ENCODE measurements around the gene GRIA3.
"Not testable (repeated sequence)": the region's sequence is repeated elsewhere in the genome, so short reads cannot be mapped to it uniquely, and the experiment has no call there.

Gene GRIA3

DNA sequence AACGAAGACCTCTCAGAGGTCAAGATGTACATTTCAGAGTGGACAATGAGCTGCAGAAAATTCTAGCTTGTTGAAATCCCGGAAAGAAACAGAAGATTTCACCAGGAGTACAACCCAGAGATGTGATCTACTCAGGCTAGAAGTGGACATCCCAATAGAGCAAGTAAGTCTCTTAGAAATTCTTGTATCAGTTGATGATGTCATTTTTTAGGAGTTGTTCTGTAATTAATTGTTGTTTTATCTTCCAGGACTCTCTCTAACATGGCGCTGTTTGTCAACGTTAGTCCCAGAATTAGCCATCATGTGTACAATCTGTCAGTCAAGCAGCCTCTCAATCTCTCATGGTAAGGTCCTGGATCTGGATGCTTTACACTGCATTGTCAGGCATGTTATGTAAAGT is 174.4 kb downstream of the GRIA3 start:
- DNase-seq = no peak

DNA sequence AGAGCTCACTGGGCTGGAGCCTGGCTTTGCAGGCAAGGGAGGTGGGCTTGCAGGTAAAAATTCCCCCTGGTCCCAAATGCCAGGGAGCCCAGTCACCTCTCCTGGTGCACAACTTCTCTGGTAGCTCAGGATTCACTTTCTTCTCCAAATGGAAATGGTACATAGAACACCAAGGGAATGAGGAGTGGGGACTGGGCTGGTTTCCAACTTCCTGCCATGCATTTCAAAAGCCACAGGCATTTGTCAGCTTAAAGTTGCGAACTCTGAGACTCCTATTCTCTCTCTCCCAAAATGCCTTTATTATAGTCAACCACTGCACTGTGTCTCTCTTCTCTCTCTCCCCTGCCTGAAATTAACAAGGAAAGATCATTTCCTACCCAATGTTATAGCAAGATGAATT is 177.3 kb downstream of the GRIA3 start:
- DNase-seq = peak; percentile 7

DNA sequence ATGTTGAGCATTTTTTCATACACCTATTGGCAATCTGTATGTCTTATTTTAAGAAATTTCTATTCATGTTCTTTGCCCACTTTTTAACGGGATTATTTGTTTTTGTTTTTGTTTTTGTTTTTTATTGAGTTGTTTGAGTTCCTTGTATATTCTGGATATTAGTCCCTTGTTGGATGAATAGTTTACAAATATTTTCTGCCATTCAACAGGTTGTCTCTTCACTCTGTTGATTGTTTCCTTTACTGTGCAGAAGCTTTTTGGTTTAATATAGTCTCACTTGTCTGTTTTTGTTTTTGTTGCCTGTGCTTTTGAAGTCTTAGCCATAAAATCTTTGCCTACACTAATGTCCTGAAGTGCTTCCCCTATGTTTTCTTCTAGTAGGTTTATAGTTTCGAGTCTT is 202.1 kb downstream of the GRIA3 start:
- not testable (repeated sequence) for DNase-seq

DNA sequence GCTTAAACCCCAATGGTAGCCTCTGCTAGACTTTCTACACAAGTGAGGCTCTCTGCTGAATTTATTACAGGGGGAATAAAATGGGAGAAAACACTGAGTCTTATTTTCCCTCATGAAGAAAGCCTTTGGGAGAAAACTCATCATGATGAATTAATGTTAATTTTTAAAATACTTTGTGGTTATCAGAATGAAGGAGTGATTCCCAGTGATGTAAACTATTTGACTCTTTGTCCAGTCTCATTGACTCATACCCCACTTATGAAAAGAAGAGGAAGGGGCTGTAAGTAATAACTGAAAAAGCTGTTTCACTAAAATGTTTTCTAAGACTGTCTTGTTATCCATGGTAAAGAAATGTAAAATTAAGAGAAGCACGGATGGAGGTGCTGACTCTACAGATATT is 208.8 kb downstream of the GRIA3 start:
- no peak for DNase-seq

DNA sequence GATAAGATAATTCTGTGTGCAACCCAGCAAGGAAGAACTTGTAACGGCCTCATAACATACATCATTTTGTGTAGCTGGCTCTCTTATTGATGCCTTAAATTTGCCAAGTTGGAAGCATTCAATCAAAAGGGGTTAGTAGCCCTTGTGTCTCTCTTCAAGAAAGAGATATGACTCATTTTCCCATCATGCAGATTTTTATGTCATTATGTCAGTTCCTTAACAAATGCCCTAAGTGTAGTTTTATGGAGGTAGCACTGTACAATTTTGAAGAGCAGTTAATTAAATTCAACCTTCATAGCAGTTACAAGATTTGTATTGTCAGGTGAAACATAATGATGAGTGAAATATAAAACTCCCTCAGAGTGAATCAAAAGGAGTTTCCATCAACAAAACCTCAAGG is 215.6 kb downstream of the GRIA3 start:
- DNase-seq = no peak

DNA sequence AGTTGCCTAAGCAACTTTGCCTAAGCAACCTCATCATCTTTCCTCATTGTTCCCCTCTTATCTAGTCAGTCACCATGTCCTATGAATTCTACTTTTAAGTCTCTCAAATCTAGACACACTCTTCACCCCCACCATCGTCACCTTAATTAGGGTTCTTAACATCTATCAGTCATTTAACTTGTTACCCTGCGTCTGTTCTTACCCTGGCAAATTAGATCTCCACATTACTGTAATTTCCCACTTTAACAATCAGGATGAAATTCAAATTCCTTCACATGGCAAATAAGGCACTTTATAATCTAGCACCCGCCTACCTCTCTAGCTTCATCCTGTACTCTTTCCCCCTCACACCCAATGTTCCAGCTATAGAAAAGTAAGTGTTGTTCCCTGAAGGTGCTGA is 221.2 kb downstream of the GRIA3 start:
- no peak for DNase-seq

DNA sequence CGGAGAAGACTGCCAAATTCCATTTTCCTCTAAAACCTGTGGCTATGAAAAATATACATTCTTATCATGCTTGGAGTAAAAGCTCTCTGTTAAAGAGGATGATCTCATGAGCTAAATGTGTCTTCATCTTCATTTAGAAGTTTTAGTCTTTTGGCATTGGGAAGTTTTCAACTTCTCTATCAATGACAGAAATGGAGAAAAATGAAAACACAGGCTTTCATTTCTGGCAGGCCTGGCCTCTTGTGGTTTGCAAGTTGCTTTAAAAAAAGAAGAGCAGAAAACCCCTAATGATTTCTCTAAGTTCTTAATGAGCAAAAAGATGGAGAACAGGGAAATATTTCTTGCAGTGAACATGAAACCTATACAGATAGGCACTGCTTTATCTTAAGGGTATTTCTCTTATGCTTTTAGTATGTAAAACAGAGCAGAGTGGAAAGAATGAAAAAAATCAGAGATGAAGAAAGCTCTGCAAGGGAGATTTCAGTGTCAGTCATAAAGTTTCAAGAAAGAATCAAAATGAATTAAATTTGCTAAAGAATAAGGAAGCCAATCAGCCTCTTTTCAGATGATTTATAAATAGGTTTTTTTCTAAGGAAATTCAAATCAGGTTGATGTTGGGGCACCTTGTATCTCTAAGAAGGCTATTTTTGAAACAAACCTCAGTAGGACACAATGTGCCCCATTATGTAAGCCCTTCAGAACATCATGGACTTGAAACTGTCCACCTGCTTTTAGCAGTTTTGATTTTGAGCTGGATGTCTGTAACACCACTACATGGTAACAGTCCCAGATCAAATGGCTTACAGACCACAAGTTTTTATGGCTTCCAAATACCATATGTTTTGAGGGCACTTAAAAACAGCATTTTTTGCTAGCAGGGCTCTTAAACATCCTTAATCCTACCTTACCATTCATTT is 225.0 kb downstream of the GRIA3 start:
- DNase-seq = no peak

DNA sequence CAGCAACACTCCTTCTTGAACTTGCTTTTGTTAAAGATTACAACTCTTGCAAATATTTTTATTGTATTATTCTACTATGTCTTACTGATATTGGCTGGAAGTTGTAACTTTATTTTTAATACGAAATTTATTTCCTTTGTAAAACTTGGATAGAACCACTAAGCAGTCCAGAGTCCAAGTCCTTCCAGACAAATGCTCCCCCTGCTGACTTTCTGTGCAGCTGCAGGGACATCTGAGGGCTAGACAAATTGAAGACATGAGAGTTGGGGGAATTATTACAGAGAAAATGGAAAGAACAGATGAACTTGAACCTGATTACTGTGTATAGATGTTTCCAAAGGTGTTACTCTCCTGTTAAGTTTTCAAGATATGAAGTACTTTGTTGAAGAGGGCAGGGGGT is 238.8 kb downstream of the GRIA3 start:
- peak; percentile 34 for DNase-seq

DNA sequence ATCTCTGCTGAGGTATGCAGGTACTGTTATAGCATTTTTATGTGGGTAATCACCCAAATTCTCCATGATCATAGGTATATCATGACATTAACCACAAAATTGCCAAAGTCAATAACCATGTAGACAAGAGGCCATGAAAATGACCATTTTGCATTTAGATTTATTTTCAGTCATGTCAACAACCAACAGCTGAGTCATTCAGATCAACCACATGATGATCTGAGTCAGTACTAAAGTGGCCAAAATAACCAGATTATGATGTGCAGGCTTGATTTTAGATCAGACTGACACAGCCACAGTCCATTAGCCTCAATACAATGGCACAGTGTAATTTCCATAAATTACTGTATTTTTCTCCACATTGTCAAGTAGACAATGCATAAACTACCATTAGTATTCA is 240.5 kb downstream of the GRIA3 start:
- no peak for DNase-seq

DNA sequence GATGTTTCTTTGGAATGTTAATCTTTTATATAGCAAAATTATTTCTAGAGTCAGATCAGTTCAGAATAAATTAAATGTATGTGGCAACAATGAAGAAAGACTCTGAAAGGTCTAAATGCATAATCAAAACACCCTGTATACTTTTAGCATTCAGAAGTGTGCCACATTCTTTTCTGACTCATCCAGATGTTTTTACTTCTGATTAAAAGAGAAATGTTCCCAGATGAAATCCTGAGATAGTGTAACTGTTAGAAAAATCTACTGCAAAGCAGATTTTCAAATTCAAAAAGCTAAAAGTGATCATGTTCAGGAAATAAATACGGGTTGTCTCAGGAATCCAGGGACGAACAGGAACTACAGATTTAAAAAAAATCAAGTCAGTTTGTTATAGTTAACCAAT is 241.4 kb downstream of the GRIA3 start:
- DNase-seq = no peak

DNA sequence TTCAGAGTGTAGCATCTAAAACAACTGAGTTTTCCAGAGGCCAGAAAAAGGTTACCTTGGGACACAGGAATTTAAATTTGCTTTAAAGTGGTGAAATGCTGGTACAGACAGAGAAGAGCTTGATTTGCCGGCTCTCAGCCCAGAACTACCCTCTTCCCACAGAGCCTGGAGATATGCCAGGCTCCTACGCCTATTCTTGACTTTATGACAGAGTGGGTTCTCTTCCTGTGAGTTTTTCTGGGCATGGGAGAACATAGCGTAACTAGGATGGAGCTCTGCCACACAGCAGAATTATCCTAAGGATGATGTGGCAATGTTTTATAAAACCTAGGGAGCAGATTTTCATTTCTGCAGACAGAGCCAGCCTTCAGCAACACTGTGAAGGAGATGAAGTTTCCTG is 241.8 kb downstream of the GRIA3 start:
- no peak for DNase-seq

DNA sequence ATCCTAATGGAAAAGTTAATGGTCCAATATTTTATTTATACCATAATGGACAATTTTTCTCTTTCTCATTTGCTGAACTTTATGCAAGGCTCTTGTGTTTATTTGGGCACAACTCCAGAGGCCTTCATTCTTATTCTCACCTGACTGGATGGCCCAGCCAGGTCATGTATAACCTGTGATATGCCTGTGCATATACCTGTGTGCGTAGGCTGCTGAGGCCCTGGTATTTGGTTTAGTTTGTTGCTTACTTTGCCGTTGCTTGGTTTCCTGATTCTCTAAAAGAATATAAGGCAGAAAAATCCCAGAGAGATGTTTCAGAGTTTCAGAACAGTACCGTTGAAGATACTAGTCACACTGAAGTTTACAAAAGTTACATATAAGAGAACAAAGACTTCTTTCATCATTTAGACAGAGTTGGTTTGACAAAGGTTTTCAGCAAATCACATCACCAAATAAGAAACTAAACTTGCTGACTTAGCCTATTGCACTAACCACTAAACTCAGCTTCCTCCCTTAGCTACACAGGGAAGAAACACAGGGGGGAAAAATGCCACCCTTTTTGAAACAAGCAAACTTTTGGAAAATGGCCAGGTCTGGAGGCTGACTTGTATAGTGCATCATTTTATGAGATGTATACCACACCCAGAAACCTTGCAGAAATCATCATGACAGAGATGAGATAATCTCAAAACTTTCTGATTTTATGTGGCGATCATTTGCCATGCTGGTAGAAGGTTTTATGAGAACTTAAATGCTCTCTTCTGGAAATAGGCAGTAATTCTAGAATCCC is 248.5 kb downstream of the GRIA3 start:
- DNase-seq = no peak

DNA sequence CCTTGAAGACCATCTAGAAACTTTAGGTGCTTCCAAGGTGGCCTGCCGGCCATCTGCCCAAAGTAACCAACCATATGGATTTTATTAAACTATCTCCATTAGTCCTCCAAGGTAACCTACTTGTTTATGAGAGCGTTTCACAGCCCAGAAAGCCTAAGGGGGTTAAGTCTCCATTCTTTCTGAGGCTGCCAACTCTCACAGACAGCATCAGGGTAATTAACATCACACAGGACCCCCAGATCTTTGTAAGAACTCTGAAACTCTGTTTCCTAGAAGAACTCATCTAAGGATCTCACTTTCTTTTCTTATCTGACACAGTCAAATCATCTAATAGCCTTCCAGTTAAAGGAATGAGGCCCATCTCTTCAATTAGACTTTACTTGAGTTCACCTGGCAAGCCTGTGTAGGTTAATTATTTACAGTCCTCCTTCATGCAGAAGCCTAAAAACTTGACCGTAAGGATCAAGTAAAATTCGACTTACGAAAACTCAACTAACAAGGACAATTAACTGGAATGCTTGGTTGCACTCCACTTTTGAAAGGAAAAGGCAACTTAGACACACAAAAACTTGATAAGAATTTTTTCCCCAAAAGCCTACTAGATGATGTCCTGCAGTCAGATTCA is 252.5 kb downstream of the GRIA3 start:
- DNase-seq = no peak

DNA sequence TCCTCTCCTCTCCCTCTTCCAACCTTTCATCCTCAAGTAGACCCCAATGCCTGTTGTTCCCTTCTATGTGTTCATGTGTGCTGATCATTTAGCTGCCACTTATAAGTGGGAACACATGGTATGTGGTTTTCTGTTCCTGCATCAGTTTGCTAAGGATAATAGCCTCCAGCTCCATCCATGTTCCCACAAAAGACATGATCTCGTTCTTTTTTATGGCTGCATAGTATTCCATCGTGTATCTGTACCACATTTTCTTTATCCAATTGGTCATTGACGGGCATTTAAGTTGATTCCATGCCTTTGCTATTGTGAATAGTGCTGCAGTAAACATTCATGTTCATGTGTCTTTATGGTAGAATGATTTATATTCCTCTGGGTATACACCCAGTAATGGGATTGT is 255.8 kb downstream of the GRIA3 start:
- not testable (repeated sequence) for DNase-seq

DNA sequence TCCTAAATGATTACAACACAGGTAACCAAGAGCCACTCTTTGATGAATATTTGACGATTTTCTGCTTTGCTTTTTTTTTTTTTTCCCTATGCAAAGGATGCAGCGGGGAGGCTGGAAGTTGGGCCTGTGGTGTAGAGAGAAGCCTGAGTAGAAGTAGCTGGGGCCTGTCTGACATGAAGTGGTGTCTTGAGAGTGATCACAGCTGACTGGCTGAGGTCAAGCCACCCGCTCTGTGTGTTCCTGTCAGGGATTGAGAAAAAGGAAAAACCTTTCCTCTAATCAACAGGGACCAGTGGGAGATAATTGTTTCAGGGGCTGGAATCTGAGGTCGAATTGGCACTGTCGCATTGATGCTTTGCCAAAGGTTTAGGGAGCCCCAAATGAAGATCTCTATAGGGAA is 258.7 kb downstream of the GRIA3 start:
- DNase-seq = no peak

DNA sequence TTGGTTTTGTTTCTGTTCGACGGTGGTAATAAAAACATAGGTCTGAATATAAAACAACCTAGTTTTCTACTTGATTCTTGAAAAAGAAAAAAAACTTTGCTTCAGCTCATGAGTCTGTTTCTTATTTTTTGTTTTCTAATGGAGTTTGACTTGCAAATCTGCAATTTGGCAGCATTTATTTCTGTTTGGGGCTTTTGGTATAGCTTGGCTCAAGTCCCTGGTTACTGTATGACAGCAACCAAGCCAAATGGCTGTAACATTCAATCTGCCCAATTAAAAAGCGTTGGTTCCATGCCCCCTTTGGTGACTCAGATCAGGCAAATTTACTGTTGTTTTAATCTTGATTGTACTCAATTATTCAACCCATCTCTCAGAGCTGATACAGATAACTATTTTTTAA is 263.4 kb downstream of the GRIA3 start:
- no peak for DNase-seq

DNA sequence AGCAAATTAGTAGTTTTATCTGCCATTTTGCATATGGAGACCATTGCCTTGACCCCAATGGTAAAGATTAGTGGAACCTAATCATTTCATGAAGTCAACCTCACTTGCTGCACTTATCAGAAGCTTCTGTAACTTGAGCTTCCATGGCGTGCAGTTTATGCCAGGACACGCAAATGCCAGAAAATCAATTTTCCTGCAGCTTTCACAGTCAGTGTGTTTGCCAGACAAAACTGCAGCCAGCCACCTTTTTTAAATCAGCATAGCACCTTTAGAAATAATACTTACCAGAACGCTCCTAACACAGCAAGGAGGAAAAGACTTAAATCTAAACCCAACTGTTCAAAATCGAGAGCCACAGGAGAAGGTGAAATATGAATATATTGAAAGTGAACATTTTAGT is 265.3 kb downstream of the GRIA3 start:
- DNase-seq = no peak

DNA sequence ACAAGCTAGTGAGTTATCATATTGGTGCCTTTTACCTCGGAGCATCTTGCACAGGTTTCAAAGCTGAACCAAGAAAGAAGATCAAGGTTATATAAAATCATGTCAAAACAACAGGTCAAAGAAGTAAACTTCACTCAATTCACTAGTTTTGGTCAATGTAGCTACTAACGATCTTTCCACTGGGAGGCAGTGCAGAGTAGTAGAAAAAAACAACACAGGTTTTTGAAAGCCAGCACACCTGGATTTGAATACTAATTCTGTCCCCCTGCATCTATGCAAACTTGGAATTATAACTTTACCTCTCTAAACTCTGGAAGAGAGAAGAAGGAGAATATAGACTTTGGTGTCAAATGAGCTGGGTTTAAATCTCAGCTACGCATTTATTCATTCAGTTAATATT is 266.1 kb downstream of the GRIA3 start:
- DNase-seq = no peak

DNA sequence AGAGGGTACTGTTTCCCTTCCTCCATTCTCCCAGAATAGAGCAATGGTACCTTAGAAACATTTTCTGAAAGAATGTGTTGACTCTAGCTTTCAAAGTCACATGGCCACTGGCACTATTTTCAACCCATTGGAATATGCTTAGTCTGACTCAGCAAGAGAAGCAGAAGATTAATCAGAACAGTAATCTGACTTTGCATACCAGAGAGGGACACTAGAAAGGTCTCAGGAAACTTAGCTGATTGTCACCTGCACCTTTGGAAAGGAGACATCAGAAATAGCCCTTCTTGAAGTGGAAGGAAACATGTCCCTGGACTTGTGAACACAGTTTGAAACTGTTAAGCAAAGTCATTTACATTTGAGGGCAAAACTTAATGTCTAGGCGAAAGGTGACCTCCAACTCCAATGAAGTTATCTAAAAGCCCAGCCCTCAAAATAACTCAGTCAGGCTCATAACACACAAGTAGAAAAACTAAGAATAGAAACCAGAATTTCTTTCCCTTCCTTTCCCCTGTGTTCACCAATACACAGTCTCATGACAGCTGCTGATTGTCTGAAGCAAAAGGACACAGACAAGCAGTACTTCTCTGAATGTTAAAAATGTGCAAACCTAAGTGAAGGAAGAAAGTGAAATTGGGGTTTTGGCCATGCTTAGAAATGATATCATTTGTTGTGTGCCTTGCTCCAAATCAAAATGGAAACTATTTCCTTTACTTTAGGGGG is 270.8 kb downstream of the GRIA3 start:
- no peak for DNase-seq

DNA sequence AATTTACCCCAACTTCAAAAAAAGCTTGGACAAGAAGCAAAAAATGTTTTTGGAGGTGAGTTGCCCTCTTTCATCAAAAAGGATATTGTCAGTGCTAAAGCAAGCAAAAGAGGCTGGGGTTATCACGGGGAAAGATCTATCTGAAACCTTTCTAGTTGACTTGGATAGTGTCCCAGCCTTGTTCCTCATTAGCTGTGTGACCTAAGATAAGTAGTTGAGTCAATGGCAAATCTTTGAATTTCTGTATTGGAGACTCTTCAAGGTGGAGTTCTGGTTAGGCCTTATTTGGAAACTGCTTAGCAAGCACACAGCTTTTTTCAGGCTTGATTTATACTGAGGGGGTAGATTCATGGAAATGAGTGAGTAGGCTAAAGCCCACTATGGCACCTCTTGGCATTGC is 271.6 kb downstream of the GRIA3 start:
- no peak for DNase-seq

DNA sequence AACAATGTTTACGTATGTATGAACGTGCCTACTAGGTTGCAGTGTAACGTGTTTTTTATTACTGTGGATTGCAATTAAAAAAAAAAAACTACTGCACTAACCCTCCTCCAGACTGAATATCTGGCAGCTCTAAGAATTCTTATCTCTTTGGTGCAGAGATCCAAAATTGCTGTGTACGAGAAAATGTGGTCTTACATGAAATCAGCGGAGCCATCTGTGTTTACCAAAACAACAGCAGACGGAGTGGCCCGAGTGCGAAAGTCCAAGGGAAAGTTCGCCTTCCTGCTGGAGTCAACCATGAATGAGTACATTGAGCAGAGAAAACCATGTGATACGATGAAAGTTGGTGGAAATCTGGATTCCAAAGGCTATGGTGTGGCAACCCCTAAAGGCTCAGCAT is 280.6 kb downstream of the GRIA3 start:
- DNase-seq = no peak

DNA sequence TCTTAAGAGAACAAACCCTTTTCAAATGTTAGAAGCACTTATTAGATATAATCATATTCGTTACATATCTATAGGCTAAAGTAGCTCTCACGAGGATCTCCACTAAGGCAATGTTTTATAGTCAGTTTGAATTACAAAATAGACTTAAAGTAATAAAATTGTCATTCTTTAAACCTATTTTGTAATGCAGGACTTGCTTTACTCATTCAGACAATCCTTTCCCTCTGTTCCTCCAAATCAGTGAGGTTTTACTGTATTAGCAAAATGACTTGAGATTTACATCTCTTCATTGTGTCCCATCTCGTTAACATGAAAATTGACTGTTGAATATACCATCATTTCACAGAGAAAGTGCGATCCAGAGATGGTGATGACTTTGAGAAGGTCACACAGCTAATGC is 284.4 kb downstream of the GRIA3 start:
- no peak for DNase-seq

DNA sequence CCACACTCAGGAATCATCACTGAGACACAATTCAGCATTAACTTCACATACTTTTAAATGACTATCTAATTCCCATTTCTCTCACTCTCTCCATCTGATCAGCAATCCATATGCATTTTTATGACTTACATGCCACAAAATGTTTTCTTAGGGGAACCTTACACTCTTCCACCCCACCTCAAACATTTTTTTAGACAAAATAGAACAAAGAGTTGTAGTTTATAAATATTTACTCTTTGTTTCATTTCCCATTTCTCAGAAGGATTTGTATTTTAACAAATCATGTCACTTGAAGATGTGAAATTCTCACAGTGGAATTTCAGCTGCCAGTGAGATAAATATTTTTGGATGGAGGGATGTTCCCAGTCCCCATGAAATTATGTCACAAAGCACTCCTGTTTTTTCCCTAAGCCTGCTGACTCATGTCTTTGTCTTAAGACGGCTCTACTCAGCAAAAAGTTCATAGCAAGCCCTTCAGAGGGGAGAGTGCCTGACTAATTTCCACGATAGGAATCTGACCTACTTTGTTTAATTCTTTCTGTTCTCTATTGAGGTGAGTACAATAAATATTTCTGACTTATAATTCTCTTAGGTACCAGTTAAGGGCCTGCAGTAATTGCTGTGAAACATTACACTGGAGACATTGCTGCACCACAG is 291.1 kb downstream of the GRIA3 start:
- no peak for DNase-seq

All from eye (tissue), 1 donor.